K562 treated with DMSO at 1 percent for 48 hours (cell line): ENCODE data around the gene TES. TPM values are rescaled to one million over a fixed set of nuclear protein-coding genes. Genes with fewer than 3 reads are reported as not detected.

ENCODE experiments used
- total RNA-seq: library from RNA; unstranded; fragments of 300-600 nt; gene quantifications from 2 replicates; pipeline ENCODE4 v1.2.3, GENCODE V29; 2022; ENCODE audit warnings: low replicate concordance; ENCODE audit errors: extremely low read depth

TES gene
- total RNA-seq, result not detected in 2 replicates

GRCh38 chr7:116210345-116211005 lies at the start of gene TES:
TSS of gene TES (plus strand) at chr7:116210539. CDS start at chr7:116210708, 169 bp downstream.

Other genes starting within 250 kb of the TES start
- gene TFEC, start 179.8 kb upstream of the TES start, total RNA-seq, result not detected in 2 replicates